GM04503 (cell line): ENCODE data around the gene LOXL4.
A peak's percentile ranks its signal among the peaks of the same experiment; 100 is the strongest.

Source experiments
- DNase-seq: peaks from one replicate; pipeline ENCODE4 v3.0.0-alpha.2; 2012; ENCODE audit warnings: low read depth

LOXL4 gene

GRCh38 chr10:98264378-98265065, 3.5 kb downstream of the LOXL4 start:
- DNase-seq, result no peak

DNA sequence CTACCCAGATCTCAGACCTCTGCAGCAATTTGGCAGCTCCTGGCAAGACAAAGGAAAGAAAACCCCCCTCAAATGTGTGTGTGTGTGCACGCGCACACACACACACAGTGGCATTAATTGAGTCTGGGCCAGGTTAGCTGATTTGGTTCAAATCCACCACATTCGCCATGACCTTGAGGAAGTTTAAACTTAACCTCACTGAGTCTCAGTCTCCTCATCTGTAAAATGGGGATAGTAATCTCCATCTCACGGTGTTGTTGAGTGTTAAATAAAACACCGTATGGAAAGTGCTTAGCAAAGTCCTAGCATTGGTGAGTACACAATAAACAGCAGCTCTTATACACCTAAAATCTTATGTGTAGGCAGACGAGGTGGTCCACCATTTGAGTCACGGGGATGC, 4.9 kb downstream of the LOXL4 start:
- DNase-seq, result no peak

GRCh38 chr10:98262571-98262970, 5.4 kb downstream of the LOXL4 start:
- DNase-seq, result no peak

DNA sequence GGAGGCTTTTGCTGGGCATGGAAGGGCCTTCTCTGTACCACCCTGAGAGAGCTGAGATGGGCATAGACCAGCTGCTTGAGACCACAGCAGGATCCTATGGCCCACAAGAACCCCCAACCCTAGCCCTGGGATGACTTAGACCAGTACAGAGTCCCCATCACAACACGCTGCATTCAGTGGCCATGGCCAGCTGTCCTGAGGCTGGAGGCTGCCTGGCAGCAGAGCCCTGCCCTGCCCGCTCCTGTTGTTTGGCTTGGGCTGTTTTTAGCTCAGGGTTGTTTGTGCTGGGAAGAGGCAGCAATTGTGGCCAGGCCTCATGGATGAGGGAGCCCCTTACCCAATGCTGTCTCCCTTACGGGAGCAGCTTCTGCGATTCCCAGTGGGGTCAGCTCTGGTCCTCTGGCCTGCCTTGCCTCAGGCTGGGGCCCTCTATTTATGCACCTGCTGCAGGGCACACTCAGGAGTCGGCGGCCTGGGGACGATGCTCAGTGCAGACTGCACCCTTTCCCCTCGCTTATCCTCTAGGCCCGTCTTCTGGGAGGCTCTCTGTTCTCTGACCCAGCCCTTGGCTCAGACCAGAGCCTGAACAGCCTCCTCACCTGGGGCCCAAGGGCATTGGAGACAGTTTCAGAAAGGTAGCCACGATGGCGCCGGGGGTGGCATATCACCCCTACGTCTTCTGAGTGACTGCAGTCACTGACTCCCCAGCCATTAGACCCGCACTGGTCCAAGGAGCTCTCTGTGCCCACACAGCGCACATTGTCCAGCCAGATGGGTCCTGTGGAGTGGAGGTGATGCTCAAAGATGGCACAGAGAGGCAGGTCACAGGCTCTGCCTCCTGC, 6.3 kb downstream of the LOXL4 start:
- no peak for DNase-seq

DNA sequence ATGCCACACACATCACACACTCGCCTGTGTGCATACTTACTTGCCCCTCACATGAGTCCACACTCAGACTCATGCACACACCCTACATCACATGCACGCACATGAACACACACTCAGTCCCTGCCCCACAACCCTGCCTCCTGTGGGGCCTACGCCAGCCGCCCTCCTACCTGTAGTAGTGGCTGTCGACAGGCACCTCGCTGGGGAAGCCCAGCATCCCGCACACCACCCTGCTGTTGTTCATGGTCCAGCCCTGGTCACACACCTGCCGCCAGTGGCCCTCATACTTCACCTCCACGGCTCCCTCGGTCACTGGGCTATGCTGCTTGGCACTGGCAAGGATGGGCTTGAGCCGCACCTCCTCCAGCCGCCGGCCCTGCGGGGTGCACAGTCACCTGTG, 7.2 kb downstream of the LOXL4 start:
- no peak for DNase-seq

GRCh38 chr10:98260350-98260749, 7.6 kb downstream of the LOXL4 start:
- no peak for DNase-seq

- DNase-seq, result no peak
Measured at GRCh38 chr10:98259606-98260315, 8.2 kb downstream of the LOXL4 start.

DNA sequence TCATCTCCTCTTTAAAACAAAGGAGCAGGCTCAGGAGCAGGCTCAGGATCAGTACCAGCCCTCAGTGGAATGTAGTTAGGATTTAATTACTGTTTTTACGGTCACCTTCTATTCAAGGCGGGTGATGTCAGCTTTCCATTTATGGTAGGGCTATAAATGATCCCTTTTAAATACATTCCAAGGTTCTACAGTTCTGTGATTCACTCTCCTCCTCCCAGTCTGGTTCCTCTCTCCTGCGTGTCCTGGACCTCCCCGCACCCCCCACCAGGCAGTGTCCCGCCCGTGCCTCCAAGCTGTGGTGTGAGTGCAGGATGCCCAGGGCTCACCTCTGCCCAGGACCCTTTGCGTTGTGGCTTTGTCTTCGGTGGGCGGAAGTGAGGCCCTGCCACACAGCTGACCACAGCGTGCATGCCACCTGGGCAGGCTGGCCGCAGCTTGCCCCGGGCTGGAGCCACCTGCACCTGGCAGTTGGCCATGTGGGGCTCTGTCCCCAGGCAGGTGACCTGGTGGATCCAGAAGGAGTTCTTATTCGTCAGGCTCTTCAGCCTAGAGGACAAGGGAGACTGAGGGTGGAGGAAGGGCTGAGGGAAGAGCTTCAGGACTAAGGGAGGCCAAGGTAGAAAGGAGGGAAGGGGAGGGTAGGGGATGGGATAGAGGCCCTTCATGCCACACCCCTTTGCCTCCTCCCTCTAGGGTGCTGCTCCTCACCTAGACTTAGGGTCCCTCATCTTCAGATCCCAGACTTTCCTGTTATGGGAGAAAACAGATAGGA, 9.1 kb downstream of the LOXL4 start:
- DNase-seq, result no peak

DNA sequence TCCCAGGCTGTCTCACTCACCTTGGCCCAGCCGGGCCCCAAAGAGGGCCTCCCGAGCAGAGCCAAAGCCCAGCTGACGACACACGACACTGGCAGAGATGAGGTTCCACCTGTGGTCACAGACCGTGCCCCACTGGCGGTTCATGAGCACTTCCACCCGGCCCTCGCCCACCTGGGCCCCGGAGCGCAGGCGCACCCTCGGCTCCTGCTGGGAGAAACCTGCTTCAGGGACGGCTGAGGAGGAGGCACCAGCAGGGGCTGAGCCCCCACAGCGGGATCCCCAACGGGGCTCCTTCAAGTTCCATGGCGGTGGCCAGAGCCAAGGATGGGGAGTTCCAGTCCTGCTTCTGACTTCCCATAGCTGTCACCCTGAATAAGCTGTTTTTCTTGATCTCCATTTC, 10.0 kb downstream of the LOXL4 start:
- DNase-seq, result no peak

DNA sequence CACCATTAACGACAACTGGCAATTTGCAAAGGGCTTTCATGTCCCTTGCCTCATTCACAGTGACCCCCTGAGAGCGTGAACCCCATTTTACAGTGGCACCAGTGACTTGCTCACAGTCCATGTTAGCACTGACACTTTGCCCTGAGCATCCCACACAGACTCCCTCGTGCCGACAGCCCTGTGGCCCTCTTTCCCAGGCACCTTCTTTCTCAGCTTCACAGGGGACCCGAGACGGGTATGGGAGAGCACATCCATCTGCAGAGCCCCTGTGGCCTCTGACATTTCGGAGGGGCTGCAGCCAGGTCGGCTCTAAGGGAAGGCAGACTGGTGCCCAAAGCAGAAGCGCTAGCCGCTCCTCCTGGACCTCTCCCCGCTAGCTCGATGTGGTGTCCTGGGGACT, 10.8 kb downstream of the LOXL4 start:
- DNase-seq, result no peak

DNA sequence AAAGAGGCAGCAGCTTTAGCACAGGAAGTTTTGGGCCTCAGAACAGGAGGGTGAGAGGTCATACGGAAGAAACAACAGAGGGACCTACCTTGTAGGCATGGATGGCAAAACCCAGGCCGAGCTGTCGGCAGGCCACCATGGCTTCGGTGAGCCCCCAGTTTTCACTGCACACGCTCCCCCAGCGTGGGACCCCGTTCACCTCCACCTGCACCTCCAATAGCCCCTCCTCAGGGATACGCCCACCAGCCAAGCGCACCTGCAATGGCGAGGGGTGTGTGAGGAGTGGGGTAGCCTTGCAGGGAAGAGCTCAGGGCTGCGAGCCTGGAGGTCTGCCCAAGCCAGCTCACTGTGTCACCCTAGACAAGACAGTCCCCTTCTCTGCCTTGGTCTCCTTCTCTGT, 11.3 kb downstream of the LOXL4 start:
- no peak for DNase-seq

GRCh38 chr10:98255146-98255877, 12.7 kb downstream of the LOXL4 start:
- no peak for DNase-seq

GRCh38 chr10:98254234-98254974, 13.6 kb downstream of the LOXL4 start:
- no peak for DNase-seq

- DNase-seq, result no peak
Measured at GRCh38 chr10:98253499-98253898, 14.5 kb downstream of the LOXL4 start.

- no peak for DNase-seq
Measured at GRCh38 chr10:98252464-98252863, 15.5 kb downstream of the LOXL4 start.

DNA sequence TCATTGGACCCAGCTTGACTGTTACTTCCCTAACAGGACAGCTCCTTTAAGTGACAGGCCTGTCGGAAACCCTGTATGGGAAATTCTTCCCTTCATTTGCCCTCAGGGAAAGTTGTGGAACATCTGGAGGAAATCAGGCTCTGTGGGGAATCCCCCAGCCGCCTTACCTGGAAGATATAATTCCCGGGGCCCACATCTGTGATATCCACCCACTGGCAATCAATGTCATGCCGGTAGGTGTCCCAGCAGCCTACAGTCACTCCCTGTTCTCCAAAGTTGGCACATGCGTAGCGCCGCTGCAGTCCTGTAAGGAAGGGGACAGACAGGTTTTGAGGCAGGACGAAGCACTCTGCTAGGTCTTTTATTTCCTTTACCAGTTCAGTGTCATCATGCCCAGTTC, 16.6 kb downstream of the LOXL4 start:
- no peak for DNase-seq

DNA sequence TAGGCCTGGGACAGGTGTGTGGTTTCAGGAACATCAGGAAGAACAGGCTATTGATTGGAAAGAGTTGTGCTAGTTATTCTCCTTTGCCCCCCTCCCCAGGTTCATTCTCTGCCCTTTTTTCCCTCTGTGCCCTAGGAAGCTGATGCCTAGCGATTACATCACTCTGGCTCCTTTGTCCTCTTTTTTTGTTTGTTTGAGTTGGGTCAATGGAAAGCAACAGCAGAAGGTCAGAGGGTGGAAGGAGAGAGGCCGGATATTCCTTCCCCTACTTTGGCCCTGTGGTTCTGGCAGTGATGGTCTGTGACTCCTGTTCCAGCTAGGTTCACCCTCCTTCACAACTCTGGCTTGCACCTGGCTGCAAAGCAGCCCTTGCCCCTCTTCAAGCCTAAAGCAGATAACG, 18.9 kb downstream of the LOXL4 start:
- DNase-seq, result no peak

- no peak for DNase-seq
Measured at GRCh38 chr10:98248018-98248417, 20.0 kb downstream of the LOXL4 start.

GRCh38 chr10:98246911-98247805, 20.8 kb downstream of the LOXL4 start:
- peak; percentile 35 for DNase-seq

- no peak for DNase-seq
Measured at GRCh38 chr10:98244586-98244985, 23.4 kb downstream of the LOXL4 start.
